Skin of body (tissue), 2 donors: Measurements from ENCODE around the gene VPS8. TPM values are rescaled to one million over a fixed set of nuclear protein-coding genes. Genes with fewer than 3 reads are reported as not detected.

Experiments used
- DNase-seq: peaks from one replicate; lab custom pipeline; 2025; lab: John Stamatoyannopoulos, UW
- total RNA-seq: library from RNA; depleted of rRNA; stranded (reverse); fragments of >200 nt; gene quantifications from one replicate; pipeline ENCODE4 v1.2.3, GENCODE V29; 2014

VPS8 gene, protein sequence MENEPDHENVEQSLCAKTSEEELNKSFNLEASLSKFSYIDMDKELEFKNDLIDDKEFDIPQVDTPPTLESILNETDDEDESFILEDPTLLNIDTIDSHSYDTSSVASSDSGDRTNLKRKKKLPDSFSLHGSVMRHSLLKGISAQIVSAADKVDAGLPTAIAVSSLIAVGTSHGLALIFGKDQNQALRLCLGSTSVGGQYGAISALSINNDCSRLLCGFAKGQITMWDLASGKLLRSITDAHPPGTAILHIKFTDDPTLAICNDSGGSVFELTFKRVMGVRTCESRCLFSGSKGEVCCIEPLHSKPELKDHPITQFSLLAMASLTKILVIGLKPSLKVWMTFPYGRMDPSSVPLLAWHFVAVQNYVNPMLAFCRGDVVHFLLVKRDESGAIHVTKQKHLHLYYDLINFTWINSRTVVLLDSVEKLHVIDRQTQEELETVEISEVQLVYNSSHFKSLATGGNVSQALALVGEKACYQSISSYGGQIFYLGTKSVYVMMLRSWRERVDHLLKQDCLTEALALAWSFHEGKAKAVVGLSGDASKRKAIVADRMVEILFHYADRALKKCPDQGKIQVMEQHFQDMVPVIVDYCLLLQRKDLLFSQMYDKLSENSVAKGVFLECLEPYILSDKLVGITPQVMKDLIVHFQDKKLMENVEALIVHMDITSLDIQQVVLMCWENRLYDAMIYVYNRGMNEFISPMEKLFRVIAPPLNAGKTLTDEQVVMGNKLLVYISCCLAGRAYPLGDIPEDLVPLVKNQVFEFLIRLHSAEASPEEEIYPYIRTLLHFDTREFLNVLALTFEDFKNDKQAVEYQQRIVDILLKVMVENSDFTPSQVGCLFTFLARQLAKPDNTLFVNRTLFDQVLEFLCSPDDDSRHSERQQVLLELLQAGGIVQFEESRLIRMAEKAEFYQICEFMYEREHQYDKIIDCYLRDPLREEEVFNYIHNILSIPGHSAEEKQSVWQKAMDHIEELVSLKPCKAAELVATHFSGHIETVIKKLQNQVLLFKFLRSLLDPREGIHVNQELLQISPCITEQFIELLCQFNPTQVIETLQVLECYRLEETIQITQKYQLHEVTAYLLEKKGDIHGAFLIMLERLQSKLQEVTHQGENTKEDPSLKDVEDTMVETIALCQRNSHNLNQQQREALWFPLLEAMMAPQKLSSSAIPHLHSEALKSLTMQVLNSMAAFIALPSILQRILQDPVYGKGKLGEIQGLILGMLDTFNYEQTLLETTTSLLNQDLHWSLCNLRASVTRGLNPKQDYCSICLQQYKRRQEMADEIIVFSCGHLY (N-terminal part only)
- total RNA-seq = 116 TPM

DNA sequence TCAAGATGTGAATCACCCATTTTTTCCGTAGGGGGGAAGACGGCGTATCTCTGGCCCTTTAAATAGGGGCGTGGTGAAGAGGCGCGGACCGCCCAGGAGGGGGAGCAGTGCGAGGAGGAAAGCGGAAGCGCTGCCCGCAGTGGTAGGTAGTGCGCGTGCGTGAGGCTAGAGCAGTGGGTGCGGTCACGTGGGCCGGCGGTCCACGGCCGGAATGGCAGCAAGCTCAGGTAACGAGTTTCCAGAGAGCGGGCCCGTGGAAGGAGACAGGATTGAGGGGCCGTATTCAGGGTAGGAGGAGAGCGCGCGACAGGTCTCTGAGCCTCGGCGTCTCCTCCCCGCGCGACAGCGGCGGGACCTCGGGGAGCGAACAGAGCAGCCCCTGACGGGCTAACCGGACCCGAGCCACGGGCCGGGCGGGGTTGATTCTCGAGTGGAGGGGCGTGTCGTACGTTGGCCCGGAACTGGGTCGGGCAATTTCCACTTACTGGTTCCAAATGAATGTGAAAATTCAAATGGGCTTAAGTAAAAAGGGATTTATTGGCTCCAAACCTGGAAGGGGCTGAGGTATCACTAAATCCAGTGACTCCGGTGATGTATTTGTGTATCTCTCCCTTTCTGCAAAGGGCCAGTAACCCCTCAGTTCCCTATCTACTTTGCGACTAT, at the start of gene VPS8:
TSS of gene VPS8 (plus strand) at position 168 of the 663 bp plus-strand sequence. CDS start 12,467 bp downstream, outside the sequence.
- peak; percentile 96 for DNase-seq

DNA sequence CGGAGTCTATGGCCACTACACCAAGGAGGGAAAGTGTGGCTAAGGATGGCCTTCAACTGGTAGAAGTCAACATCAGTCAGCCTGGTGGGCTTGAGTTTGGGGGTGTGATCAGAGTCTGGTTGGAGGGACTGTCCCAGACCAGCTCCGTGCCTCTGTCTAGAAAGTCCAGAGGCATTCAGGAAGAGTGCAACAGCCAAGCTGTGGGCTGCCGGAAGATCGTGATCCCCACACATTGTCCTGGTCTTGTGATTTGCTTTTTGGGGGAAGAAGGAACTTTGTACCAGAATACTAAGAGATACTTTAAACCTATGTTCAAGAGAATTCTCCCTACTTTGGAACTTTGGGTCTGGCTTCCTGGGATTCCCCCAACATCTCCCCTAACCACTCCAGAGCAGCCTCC, 47.8 kb upstream of the VPS8 start:
- DNase-seq = no peak

DNA sequence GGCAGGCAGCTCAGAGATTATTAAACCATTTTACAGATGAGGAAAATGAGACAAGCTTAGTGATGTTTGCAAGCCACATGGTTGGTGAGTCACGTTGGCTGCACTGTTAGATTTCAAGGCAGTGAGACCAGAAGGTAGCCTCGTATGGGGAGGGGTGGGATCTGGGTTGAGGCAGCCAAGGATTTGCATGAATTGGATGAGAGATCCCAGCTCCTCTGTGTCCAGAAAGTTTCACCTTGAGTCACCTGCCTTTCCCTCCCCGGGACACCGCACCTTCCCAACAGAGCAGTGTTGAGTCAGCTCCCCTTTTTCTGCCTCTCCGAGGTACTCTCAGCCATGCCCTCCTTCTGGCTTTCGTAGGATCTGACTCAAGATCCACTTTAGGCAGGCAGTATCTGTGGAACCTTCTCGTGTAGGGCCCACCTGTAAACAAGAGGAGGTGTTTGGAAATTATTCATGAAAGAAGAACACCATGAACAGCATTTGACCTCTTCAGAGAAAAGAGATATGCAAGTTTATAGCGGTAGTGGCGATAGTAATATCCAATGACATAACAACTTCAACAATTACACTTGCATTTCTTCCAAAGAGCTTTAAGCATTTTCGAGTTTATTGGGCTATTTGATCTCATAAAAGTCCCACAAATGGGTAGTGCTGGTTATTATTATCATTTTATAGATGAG, 46.8 kb upstream of the VPS8 start:
- no peak for DNase-seq

DNA sequence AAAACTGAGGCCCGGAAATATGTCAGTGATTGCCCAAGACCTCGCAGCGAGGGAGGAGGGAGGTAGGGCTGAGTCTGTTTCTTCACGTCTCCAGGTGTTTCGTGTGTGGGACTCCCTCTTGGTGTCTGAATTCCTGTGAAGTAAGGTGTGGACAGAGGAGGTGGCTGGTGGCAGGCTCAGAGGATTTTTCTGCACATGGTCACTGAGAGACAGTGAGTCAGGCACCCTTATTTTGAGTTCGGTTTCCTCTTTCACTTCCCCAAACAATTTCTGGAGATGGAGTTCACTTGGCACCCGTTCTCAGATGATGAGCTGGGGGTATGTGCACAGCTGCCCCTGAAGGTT, 46.3 kb upstream of the VPS8 start:
- DNase-seq = no peak

DNA sequence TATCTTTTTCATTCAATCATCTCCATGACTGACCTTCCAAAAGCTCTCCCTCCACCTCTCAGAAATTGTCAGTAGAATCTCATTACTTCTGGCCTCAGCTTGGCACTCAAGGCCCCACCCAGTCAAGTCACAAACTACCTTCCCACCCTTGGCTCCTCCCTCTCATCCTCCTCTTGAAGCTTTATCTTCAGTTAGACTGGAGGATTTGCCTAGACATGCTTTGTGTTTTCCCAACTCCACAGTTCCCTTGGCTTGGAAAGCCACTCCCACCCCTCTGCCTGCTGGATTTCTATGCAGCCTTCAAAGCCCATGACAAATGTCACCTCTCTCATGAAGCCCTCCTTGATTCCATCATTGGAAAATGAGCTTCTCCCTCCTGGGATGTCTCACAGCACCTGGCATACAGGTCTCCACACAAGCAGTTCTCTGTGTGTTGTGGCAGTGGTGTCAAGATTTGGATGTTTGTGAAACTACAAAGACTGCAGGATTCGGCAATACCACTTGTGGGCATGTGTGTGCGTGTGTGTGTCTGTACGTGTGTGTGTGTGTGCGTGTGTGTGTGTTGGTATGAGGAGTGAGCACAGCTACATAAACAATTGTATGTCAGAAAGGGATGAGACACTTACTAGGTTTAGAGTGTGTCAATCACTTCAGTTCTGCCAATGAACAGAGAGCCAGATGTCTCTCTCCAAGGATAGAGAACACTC, 45.3 kb upstream of the VPS8 start:
- peak; percentile 61 for DNase-seq

DNA sequence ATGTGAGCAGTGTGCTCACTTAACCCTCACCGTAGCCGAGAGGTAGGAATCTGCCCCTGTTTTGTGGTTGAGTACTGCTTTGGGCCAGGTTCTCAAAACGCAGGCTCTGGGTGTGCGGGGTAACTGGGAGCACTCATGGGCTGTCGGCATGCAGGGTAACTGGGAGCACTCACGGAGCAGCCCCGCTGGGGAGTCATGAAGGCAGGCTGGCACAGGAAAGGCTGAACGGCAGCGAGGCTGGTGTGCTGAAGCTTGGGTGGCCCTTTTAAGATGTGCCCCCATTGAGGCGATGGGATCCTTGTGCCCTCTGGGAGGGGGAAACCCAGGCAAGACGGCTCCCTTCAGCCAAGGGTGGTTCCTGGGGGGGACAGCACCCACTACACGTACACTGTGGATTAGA, 44.6 kb upstream of the VPS8 start:
- no peak for DNase-seq

DNA sequence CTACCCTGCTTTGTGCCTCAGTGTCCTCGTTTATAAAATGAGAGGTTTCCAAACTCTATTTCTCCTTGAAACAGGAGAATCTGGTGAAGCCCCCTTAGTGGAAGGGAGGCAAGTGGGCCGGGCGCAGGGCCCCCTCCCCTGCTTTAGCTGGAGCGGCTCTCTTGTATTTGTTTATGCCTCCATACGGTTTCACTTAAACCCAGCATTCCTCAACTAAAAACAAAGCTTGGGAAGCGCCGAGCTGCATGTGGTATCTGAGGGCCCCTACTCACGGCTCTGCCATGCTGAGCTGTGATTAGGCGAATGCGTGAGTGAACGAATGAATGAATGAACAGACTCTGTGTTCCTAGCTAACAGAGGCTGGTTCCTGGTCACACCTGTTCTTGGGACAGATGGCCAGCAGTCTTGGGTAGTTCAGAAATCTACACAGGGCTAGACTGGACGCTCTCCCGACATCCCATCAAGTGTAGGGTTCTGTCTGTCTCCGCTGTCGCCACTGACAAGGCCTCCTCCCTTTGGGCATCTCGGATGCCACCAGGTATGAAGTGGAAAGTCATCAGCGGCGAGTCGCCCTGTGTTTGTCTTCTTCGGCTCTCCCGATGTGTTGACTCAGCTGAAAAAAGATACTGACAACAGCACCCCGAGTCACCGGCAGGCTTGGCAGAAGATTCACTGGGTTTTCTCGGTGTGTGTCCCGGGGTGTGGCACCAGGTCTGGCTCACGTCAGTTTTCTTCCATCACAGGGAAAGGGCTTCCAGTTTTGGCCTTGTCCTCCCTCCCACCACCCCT, 42.4 kb upstream of the VPS8 start:
- peak; percentile 54 for DNase-seq

DNA sequence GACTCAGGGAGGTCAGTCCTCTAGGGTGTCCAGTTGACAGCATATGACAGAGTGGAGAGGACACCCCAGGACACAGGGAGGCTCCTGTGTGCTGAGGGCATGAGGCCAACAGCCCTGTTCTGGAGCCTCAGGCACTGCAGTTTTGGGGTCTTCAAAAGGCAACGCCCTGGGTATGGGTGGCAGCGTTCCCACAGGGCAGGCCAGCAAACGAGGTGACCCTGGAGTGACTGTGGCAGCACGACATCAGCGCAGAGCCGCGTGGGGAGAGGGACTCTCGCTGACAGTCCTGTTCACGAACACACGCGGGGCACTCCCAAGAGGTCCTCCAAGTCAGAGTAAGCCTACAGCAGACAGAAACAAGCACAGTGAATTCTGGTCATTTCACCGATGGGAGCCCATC, 41.4 kb upstream of the VPS8 start:
- DNase-seq = no peak

DNA sequence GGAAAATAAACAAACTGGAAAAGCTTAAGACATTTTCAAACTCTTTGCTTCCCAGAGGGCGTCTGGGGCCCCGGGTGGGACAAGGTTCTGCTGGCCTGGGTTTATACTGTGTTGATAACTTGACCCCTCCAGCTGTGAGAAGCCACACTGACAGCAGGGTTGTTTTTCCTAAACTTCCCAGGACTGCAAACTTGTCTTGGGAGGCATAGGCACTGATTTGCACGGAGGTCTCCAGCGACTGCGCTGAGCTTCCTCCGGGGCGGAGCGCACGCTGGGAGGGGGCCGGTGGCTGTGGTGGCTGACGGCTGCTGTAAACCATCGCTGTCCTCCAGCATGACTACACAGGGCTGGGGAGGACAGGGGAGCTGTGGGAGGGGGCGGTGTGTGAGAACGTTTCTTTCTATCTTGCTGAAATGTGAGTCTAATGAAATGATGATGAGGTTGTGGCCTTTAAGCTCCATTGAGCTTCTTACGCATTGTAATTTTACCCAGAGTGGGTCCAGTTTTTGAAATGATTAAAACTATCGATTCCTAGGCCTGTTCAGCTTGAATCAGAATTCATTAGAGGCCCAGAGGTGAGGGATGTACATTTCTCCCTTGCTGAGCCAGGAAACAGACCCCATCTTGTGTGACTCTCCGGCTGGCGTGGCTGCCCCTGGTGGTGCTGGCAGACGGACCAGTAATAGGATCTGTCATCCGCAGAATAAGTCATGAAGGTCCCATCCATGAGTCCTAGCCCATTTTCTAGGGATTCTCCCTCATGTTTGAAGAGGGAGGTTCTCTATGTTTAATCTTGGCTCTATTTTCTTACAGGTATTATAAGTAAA, 40.5 kb upstream of the VPS8 start:
- peak; percentile 59 for DNase-seq

DNA sequence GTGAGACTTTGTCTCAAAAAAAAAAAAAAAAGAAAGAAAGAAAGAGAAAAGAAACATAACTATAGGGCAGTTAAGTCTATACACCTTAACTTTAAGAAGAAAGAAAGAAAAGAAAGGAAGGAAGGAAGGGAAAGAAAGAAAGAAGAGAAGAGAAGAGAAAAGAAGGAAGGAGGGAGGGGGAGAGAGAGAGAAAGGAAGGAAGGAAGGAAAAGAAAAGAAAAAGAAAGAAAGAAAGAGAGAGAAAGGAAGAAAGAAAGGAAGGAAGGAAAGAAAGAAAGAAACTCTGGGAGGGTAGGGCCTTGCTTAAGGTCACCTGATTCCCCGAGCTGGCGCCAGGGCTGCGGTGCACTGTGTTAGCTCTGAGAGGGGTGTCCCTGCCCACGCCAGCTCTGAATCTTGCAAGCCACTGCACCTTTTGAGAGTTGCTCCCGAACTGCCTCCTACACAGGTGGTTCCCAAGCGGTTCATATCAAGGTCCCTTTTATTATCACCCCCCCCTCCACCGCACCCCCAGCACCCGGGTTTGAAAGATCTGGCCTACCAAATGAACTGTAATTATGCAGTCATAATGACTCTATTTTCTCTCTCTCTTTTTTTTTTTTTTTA, 39.2 kb upstream of the VPS8 start:
- DNase-seq = no peak

DNA sequence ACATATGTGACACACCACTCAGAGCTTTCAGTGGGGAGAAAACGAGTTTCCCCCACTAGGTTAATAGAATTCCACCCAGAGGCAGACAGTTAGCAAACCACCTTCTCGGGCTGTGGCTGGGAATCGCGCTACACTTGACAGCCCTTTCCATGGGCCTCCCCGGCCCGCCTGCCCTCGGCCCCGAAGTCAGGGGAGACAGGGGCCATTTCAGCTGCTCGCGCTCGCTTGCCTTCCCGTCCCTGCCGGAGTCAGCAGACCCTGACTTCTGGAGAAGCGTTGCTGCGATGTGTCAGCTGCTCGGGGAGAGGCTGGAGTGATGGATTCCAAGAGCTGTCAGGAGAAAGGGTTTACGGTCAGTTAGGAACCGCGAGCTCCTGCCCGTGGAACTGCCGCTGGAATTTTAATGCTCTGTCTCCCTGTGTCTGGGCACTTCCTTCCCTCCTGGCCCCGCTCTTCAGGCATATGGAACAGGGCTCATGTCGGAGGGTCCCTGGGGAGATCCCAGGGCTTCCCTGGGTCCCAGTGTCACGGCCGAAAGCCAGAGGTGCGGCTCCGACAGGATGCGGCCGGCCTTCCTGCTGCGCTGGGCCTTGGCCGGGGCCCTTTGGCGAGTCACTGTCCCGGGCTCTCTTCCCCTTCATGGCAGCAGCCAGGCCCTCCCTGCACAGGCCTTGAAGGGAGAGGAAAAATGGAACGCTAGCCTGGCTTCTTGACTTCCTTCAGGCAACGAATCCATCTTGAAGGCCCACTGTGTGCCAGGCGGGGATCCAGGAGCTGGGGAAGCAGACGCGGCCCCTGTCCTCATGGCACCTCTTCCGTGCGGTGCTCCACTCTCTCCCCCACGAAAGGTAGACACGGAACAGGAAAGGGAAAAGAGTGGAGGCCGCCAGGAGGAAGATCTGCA, 38.4 kb upstream of the VPS8 start:
- peak; percentile 40 for DNase-seq

DNA sequence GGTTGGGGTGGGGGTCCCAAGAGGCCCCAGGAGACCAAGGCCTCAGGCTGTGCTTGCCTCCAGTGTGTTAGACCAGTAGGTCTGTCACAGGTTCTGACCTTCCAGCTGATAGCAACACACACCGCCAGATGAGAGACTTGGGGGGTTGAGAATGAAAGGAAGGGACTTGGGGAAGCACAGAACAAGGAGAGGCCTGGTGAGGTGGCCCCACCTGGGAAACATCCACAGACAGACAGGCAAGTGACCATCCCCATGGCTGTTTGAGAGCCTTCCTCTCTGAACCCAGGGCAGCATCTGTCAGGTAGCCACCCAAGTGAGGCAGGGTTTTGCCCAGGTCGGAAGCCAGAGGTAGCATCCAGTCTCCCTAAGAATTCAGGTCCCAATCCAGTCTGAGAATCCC, 35.0 kb upstream of the VPS8 start:
- no peak for DNase-seq

DNA sequence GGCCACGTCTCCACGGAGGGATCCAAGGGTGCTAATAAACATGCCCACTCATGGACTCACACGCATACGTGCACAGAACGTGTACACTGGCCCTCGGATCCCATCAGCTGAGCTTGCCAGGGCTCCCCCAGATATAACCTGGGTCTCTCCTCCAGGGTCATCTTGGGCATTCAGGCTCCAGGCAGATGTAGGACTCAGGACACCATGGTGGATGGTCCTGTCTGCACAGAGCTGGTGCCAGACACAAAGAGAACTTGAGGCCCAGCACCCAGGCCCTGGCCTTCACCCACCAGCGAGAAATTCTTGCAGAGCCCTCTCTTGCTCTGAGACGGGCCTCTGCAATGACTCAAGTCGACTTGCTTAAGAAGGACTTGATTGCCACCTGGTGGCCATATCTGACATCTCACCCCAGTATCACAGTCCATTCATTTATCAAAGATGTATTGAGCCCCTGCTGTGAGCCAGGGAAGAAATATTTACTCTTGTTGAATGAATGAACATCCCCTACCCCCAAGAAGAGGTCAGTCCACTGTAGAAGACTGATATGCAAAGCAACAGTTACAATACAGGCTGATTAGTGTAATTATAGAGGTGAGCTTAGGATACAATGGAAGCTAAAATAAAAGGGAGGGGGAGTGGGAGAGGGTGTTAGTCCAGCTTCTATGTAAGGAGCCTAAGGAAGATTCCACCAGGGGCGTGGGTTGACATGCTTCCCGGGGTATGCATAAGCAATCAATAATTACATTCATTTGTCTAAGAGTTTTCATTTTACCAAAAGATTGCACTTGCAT, 34.2 kb upstream of the VPS8 start:
- DNase-seq = peak; percentile 91

DNA sequence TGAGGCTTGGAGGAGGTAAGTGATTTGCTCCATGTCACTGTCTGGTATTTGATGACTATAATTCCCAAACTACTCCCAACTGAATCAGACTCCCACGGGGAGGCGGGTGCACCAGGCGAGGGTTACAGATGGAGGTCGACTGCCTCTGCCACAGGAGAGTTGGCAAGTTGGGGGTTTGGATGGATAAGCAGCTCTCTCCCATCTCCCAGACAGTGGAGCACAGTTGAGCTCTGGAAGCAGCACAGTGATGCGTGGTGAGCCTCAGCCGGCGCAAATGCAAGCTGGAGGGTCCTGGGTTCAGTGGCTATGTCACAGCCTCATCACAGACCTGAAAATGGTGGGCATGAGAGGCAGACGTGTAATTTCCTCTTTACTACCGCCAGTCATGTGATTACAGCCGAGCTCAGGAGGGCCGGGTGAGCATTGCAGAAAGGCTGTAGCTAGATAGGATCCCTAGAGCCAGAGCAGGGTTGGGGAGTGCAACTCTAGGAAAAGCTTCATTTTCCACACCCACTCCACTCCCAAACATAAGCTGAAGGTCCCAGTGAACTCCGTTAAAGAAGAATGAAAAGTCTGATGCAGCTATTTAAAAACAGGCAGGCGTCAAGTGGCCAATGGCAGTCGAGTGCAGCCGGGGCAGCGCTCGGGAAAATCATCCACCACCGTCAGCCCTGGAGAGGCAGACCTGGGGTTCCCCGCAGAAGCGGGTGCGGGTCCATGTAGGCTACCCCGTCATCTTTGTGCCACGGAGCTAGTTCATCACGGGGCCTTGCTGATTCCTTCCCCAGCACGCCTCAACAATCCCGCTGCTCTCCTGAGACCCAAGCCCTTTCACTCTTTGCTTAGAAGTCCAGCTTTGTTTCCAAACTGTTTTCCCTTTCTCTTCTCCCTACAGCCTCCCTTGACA, 33.3 kb upstream of the VPS8 start:
- no peak for DNase-seq

DNA sequence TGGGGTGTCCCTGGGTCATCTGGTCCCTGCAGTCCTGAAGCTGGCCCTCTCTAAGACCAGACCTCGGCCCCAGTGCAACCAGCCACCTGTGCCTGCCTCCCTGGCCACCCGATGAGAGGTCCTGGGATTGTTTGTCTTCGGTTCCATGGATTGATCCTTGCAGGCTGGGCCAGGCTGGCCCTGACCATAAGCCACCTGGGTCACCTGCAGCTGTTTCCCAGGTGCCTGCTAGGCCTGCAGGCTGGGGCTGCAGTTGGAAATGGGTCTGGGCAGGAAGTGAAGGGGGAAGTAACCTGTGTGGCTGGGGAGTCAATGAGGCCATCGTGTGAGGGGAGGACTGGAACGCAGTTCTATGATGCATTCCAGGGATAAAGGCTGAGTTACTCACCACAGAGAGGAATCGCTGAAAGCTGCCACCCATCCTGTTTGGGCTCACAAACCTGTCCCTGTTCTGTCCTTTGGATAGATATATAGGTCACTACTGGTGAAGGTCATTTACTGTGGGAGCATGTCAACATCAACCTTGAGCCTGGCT, 30.9 kb upstream of the VPS8 start:
- DNase-seq = no peak
